22Rv1 (cell line): ENCODE measurements around the gene KCNQ1.

Source experiments
- ZFX ChIP-seq: fragments of 450-650 bp; IDR thresholded peaks from 2 replicates; pipeline ENCODE4 v1.6.1; 2017; ENCODE audit warnings: antibody characterized with exemption, borderline replicate concordance
- TF ChIP-seq, protein P1 (sequence below): fragments of 450-650 bp; IDR thresholded peaks from 2 replicates; pipeline ENCODE4 v1.5.1; 2017; ENCODE audit warnings: mild to moderate bottlenecking

GRCh38 chr11:2706321-2706720 is 261.5 kb downstream of the KCNQ1 start:
- TF ChIP-seq, protein P1, sequence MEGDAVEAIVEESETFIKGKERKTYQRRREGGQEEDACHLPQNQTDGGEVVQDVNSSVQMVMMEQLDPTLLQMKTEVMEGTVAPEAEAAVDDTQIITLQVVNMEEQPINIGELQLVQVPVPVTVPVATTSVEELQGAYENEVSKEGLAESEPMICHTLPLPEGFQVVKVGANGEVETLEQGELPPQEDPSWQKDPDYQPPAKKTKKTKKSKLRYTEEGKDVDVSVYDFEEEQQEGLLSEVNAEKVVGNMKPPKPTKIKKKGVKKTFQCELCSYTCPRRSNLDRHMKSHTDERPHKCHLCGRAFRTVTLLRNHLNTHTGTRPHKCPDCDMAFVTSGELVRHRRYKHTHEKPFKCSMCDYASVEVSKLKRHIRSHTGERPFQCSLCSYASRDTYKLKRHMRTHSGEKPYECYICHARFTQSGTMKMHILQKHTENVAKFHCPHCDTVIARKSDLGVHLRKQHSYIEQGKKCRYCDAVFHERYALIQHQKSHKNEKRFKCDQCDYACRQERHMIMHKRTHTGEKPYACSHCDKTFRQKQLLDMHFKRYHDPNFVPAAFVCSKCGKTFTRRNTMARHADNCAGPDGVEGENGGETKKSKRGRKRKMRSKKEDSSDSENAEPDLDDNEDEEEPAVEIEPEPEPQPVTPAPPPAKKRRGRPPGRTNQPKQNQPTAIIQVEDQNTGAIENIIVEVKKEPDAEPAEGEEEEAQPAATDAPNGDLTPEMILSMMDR: no peak
- TF ChIP-seq ZFX: no peak
